ENCODE results near the gene BTBD6.

Gene BTBD6

DNA sequence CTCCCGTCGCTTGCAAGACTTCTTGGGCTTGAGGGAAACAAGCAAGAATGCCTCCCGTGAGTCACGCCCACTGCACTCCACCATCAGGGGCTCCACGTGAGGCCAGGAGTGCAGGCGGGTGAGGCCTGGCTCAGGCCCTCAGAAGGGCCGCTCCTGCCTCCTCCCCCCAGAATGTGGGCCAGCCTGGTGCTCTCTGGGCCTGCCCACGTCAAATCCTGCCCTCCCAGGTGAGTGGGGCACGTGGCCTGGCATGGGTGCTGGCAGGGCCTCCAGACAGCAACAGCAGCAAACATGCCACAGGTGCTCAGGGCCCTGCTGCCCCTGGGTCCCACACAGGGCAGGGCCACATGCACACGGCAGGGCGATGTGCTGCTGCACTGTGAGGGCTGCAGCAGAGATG, 30.6 kb upstream of the BTBD6 start:
- H3K4me1 ChIP-seq (ENCODE audit: insufficient read depth, low read length), result no peaks in the 10 kb centered on the region

DNA sequence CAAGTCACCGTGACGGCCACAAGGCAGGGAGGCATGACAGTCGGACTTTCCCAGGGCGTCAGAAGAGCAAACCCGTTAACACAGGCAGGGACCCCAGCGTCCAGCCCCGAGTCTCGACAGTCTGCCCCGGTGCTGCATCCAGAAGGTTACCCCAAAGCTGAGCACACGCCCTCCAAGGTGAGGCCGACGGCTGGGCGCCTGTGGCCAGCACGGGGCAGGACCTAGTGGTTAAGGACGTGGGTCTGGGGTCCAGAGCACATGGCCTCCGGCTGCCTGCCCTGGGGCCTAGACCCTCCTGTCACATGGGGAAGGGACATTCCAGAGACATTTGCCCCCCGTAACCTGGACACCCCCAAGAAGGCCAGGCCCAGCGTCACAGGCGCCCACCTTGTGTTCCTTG, 29.7 kb upstream of the BTBD6 start:
- Histone ChIP-seq H3K9me3 (ENCODE audit: control insufficient read depth, insufficient read depth, low read length) (no peaks in the 10 kb centered on the region), H3K9ac (ENCODE audit: low read depth, low read length) (no peak overlapping the region), H3K4me1 (ENCODE audit: insufficient read depth, low read length) (no peaks in the 10 kb centered on the region), H3K36me3 (ENCODE audit: insufficient read depth, low read length) (no peaks in the 10 kb centered on the region; the same call in none of the 2 replicates)

More for the DNA sequence above, 30.6 kb upstream of the BTBD6 start:
- H3K9me3 ChIP-seq (ENCODE audit: control insufficient read depth, insufficient read depth, low read length), result no peaks in the 10 kb centered on the region
- peaks cover 2% of the 10 kb centered on the region for H3K36me3 ChIP-seq (ENCODE audit: insufficient read depth, low read length)
- no peak overlapping the region for H3K9ac ChIP-seq (ENCODE audit: low read depth, low read length)

DNA sequence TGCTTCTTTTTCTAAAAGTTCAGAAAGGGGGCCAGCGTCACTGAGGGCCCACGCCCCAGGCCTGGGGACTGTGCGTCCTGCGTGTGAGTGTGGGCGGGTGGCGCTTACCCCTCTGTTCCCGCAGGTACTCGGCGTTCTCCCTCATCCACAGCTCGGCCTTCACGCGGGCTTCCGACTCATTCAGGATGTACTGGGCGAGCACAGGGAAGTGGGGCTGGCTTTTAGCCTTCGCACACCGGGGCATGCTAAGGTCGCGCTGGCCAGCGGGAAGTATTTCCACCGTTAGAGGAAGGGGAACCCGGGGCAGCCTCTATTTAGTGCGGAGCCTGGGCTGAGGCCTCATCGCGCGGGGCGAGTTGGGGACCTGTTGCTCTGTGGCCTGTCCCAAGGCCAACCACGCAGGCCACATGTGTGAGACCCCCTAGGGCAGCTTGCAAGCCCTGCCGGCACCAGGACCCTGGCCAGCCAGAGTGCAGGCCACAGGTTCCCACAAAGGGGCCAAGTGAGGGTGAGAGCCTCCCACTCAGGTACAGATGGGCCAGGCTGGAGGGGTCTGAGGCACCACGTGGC, 29.2 kb upstream of the BTBD6 start:
- H3K36me3 ChIP-seq (ENCODE audit: insufficient read depth, low read length), result no peaks in the 10 kb centered on the region; the same call in none of the 2 replicates
- no peak overlapping the region for H3K9ac ChIP-seq (ENCODE audit: low read depth, low read length)
- no peaks in the 10 kb centered on the region for H3K4me1 ChIP-seq (ENCODE audit: insufficient read depth, low read length)
- no peaks in the 10 kb centered on the region for H3K9me3 ChIP-seq (ENCODE audit: control insufficient read depth, insufficient read depth, low read length)

DNA sequence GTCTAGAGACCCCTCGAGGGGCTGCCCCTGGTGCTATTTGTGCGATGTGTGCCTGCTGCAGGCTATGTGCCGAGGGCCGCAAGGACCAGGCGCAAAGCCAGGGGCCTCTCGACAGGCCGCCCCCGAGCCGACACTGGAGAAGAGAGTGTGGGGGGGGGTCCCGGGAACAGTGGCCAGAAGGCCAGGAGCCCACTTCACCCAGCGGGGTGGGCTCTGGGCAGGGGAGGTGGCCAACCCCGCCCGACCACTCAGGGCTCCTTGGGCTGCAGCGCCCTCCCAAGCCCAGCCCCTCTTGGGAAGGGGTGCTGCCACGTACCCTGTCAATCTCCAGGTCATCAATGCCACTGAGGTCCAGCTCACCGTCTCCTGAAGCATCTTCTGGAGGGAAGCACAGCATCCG, 28.6 kb upstream of the BTBD6 start:
- no peaks in the 10 kb centered on the region for H3K4me1 ChIP-seq (ENCODE audit: insufficient read depth, low read length)
- no peaks in the 10 kb centered on the region; the same call in none of the 2 replicates for H3K36me3 ChIP-seq (ENCODE audit: insufficient read depth, low read length)
- no peak overlapping the region for H3K9ac ChIP-seq (ENCODE audit: low read depth, low read length)
- H3K9me3 ChIP-seq (ENCODE audit: control insufficient read depth, insufficient read depth, low read length), result no peaks in the 10 kb centered on the region

DNA sequence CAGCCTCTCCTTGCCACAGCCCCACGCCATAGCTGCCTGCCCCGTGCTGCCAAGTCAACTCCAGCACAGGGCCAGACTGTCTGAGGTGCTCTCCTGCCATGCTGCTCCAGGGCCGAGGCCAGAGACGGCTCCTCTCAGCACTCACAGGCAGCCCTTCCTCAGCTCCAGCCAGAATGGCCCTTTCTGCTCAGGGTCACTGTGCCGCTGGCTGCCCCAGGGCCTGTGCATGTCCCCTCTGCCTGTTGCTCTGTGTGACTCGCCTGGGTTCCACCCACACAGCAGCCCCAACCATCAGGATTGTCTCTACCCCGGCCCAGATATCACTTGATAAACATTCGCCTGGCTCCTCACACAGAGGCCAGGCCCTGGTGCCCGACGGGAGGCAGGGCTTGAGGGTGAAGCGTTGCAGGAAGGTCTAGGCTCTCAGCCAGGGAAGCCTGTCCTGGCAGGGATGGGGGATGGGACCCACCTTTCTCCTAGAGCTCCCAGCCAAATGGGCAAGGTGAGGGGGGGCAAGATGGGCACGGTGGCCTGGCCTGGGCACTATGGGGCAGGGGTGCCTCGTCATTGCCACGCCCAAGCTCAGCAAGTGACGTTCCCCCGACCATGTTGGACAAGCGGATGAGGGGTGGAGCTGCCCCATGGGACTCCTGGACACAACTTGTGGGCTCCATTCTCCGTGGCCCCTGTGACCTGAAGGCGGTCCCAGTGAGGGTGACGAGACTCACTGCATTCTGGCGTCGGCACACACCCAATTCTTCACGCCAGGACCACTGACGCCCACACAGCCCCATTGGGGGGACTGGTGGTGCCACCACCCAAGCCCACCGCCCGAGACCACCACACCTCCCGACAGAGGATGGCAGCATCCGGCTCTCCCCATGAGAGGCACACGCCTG, 27.4 kb upstream of the BTBD6 start:
- H3K36me3 ChIP-seq (ENCODE audit: insufficient read depth, low read length), result no peaks in the 10 kb centered on the region; the same call in none of the 2 replicates
- no peaks in the 10 kb centered on the region for H3K9me3 ChIP-seq (ENCODE audit: control insufficient read depth, insufficient read depth, low read length)
- no peak overlapping the region for H3K9ac ChIP-seq (ENCODE audit: low read depth, low read length)
- H3K4me1 ChIP-seq (ENCODE audit: insufficient read depth, low read length), result no peaks in the 10 kb centered on the region

DNA sequence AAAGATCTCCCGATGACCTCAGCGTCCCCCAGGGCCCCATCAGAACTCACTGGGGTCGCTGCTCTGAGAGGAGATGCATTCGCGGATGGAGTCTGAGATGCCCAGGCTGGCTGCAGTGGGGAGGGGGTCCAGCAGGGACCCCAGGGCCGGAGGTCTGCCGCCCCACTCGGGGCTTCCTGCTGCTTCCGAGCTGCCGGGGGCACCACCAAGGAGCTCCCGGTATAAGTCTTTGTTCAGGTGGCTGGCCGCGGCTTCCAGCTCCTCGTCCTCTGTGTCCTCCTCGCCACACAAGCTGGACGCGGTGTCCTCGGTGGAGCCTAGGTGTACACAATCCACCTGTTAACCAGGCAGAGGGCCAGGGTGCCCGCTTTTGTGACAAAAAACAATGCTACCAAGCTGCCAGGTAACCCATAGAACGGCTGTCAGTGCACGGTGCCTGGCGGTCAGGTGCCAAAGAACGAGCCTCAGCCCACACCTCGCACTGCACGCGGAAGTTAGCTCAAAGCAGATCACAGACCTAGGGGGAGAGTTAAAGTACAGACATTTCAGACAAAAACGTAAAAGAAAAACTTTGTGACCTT, 26.6 kb upstream of the BTBD6 start:
- Histone ChIP-seq H3K9ac (ENCODE audit: low read depth, low read length) (no peak overlapping the region), H3K4me1 (ENCODE audit: insufficient read depth, low read length) (no peaks in the 10 kb centered on the region), H3K36me3 (ENCODE audit: insufficient read depth, low read length) (no peaks in the 10 kb centered on the region; the same call in none of the 2 replicates), H3K9me3 (ENCODE audit: control insufficient read depth, insufficient read depth, low read length) (no peaks in the 10 kb centered on the region)

DNA sequence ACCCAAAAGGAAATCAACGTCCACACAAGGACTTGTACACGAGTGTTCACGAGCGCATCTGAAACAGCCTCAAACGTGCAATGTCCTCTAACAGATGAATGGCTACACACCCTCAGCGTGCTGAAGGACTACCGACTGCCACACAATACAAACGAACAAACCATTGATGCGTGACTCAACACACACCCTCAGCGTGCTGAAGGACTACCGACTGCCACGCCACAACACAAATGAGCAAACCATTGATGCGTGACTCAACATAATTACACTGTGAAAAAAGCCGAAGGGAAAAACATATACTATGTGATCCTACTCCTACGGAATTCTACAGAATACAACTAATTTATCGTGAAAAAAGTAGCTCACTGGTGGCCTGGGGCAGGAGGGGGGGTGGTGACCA, 25.1 kb upstream of the BTBD6 start:
- Histone ChIP-seq H3K9ac (ENCODE audit: low read depth, low read length) (no peak overlapping the region), H3K4me1 (ENCODE audit: insufficient read depth, low read length) (no peaks in the 10 kb centered on the region), H3K9me3 (ENCODE audit: control insufficient read depth, insufficient read depth, low read length) (no peaks in the 10 kb centered on the region), H3K36me3 (ENCODE audit: insufficient read depth, low read length) (no peaks in the 10 kb centered on the region; the same call in none of the 2 replicates)

DNA sequence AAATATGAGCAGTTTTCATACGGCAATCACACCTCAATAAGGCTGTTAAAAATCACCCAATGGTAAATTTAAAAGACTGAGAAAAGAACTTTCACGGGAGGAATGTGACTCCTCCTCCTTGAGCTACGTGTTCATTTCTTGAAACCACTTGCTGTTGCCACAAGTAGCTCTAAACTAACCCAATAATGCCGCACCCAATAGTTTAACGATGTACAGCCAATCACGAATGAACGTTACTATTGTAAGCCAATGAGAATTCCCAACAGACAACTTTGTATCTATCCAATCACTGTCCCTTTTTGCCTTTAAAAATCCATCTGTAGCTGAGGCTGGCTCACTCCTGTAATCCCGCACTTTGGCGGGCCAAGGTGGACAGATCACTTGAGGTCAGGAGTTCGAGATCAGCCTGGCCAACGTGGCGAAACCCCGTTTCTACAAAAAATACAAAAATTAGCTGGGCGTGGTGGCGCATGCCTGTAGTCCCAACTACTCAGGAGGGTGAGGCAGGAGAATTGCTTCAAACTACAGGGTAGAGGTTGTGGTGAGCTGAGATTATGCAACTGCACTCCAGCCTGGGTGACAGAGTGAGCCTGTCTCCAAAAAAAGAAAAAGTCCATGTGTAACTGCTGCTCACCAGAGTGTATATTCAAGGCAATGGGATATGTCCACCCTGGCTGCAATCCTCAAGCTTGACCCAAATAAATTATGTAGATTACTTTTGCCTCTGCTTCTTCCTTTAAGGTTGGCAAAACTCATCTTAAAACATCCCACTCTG, 24.4 kb upstream of the BTBD6 start:
- Histone ChIP-seq H3K9ac (ENCODE audit: low read depth, low read length) (no peak overlapping the region), H3K9me3 (ENCODE audit: control insufficient read depth, insufficient read depth, low read length) (no peaks in the 10 kb centered on the region), H3K4me1 (ENCODE audit: insufficient read depth, low read length) (no peaks in the 10 kb centered on the region), H3K36me3 (ENCODE audit: insufficient read depth, low read length) (no peaks in the 10 kb centered on the region; the same call in none of the 2 replicates)

DNA sequence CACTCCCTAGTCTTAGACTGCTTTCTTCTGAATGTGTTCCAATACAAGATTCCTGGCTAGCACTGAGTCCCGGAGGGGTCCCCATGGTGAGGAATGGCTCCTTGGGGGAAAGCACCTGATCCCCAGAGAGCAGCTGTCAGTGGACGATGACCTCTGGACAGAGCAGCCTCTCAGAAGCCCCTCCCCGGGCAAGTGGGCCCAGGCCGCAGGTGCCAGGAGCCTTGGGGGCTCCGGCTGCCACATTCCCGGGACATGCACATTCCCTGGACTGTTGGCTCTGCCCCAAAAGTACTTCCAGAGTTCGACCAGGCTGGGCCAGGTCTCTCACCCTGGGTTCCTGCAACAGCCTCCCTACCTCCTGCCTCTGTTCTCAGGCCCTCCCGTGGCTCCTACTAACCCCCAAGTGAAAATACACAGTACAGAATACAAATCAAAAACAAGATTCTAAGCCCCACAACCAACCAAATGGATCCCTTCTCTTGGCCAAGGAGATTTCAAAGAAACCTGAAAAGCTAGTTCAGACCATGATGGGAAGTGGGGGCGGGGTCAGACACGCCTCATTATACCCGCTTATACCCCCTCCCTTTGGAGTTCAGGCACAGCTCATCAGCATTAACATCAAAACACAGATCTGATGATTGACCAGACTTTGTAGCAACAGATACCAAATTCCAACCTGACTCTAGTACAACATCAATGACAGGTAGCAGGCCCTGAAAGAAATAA, 23.3 kb upstream of the BTBD6 start:
- Histone ChIP-seq H3K4me1 (ENCODE audit: insufficient read depth, low read length) (no peaks in the 10 kb centered on the region), H3K36me3 (ENCODE audit: insufficient read depth, low read length) (no peaks in the 10 kb centered on the region; the same call in 1 of the 2 replicates), H3K9me3 (ENCODE audit: control insufficient read depth, insufficient read depth, low read length) (no peaks in the 10 kb centered on the region), H3K9ac (ENCODE audit: low read depth, low read length) (no peak overlapping the region)

DNA sequence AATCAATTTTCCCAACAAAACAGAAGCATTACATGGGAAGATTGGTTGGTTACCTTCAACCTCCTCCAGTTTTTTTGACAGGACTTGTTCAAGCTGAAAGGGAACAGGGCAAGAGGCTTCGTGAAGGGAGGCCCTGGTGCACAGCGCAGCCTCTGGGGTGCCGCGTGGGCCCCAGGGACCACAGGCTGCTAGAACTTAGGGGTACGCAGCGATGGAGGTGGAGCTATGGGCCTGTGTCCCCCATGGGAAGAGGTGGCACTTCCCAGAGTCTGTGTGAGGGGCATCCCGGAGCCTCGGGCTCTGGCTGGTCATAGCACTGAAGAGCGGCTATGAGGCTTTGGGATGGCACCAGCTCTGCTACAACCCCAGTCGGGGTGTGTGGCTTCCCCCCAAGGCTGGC, 22.1 kb upstream of the BTBD6 start:
- H3K4me1 ChIP-seq (ENCODE audit: insufficient read depth, low read length), result no peaks in the 10 kb centered on the region
- no peaks in the 10 kb centered on the region; the same call in 1 of the 2 replicates for H3K36me3 ChIP-seq (ENCODE audit: insufficient read depth, low read length)
- no peaks in the 10 kb centered on the region for H3K9me3 ChIP-seq (ENCODE audit: control insufficient read depth, insufficient read depth, low read length)
- H3K9ac ChIP-seq (ENCODE audit: low read depth, low read length), result no peak overlapping the region

DNA sequence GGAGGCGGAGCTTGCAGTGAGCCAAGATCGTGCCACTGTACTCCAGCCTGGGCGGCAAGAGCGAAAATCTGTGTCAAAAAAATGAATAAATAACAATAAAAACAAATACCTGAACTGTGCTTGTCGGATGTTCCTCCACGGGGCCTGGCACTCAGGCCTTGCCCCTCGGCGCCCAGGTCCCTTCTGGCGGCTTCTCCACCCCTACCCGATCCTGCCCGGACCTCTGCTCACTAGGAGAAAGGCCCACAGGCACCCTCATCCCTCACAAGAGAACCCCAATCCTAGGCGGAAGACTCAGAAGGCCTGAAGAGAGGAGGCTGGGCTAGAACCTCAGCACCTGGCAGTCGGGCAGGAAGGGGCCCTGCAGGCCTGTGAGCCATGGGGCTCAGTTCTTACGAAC, 21.0 kb upstream of the BTBD6 start:
- no peaks in the 10 kb centered on the region; the same call in 1 of the 2 replicates for H3K36me3 ChIP-seq (ENCODE audit: insufficient read depth, low read length)
- H3K9me3 ChIP-seq (ENCODE audit: control insufficient read depth, insufficient read depth, low read length), result no peaks in the 10 kb centered on the region
- no peak overlapping the region for H3K9ac ChIP-seq (ENCODE audit: low read depth, low read length)

DNA sequence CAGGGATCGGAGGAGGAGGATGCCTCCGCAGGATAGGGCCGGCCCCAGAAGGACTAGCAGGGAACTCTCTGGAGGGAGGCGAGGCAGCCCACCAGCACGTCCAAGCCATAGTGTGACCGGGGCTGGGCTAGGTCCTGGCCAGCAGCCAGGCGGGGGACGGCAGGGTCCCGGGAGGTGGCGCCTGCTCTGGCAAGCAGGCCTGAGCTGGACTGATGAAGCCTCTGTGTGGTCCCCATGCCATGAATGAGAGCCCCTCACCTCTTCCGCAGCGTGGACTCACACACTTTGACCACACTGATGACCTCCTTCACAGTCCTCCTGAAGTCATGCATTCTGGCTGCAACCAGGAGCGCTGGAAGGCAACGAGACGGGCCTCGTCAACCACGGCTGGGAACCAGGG, 19.8 kb upstream of the BTBD6 start:
- no peaks in the 10 kb centered on the region for H3K4me1 ChIP-seq (ENCODE audit: insufficient read depth, low read length)
- no peaks in the 10 kb centered on the region for H3K9me3 ChIP-seq (ENCODE audit: control insufficient read depth, insufficient read depth, low read length)
- H3K36me3 ChIP-seq (ENCODE audit: insufficient read depth, low read length), result no peaks in the 10 kb centered on the region
- no peak overlapping the region for H3K9ac ChIP-seq (ENCODE audit: low read depth, low read length)

More for the DNA sequence above, 21.0 kb upstream of the BTBD6 start:
- no peaks in the 10 kb centered on the region for H3K4me1 ChIP-seq (ENCODE audit: insufficient read depth, low read length)

DNA sequence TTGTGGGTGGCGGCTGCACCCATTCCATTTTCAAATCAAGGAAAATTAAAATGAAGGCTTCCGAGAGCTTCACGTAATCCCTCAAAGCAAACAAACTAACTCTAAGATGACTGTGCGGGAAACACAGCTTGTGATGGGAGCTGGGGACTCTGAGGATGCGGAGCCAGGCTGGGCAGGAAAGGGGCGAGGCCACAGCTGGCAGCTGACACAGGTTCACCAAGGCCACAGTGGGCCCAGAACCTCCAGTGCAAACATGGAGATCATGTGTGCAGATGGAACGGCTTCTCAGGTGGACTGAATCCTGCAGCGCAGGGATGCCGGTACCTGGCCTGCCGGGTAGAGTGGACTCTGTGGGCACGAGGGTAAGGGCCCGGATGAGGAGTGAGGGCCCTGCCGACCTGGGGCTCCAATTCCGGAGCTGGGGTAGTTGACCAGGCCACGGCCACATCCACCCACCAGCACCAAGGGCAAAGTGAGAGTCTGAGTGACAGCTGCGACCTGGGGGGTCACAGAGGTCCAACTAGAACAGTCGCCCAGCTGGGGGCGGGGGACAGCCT, 19.2 kb upstream of the BTBD6 start:
- Histone ChIP-seq H3K9me3 (ENCODE audit: control insufficient read depth, insufficient read depth, low read length) (no peaks in the 10 kb centered on the region), H3K4me1 (ENCODE audit: insufficient read depth, low read length) (no peaks in the 10 kb centered on the region), H3K36me3 (ENCODE audit: insufficient read depth, low read length) (no peaks in the 10 kb centered on the region), H3K9ac (ENCODE audit: low read depth, low read length) (no peak overlapping the region)

All from ES-I3 (cell line).